Keratinocyte (primary cell): Measurements from ENCODE around the gene SMIM38. TPM values are rescaled to one million over a fixed set of nuclear protein-coding genes. Genes with fewer than 3 reads are reported as not detected.

Experiments used
- DNase-seq: peaks from one replicate; pipeline ENCODE4 v3.0.0-alpha.2; 2011; ENCODE audit warnings: low read depth, missing footprints, low spot score
- FAIRE-seq: peaks from 2 replicates; lab custom pipeline; 2011; peaks lifted over from hg19 to GRCh38; lab: Jason Lieb, UNC
- H2AFZ ChIP-seq: 2 replicates; pipeline ENCODE4 v1.6.0; 2012; ENCODE audit warnings: low read length, control low read depth, inconsistent platforms; ENCODE audit not compliant: control insufficient read depth
- H3K27ac ChIP-seq: 2 replicates; pipeline ENCODE4 v1.5.1; 2011; ENCODE audit warnings: low read length; ENCODE audit not compliant: control insufficient read depth, insufficient read depth
- H3K27me3 ChIP-seq: 3 replicates; pipeline ENCODE4 v1.6.0; 2011; ENCODE audit warnings: low read length; ENCODE audit not compliant: control insufficient read depth, insufficient read depth; ENCODE audit errors: extremely low read depth
- H3K36me3 ChIP-seq, 2 experiments: 2 replicates in 1 of 2; 3 replicates in 1 of 2; pipeline ENCODE4 v1.5.1; 2011; ENCODE audit warnings: low read length in 2 of 2, mild to moderate bottlenecking in 1 of 2; ENCODE audit not compliant: control insufficient read depth in 2 of 2, insufficient read depth in 2 of 2; ENCODE audit errors: extremely low read depth in 1 of 2
- H3K4me1 ChIP-seq: 3 replicates; pipeline ENCODE4 v1.5.1; 2011; ENCODE audit warnings: low read length; ENCODE audit not compliant: control insufficient read depth, insufficient read depth; ENCODE audit errors: extremely low read depth
- H3K4me2 ChIP-seq: 3 replicates; pipeline ENCODE4 v1.6.0; 2011; ENCODE audit warnings: low read depth, low read length; ENCODE audit not compliant: control insufficient read depth, insufficient read depth; ENCODE audit errors: extremely low read depth
- H3K4me3 ChIP-seq, 3 experiments: fragments of 200-600 bp in 1 of 3; sonication (generic) in 1 of 3; 2 replicates in 2 of 3; 3 replicates in 1 of 3; pipeline ENCODE4 v1.5.1; 2011 to 2016; ENCODE audit warnings: low read length in 3 of 3, mild to moderate bottlenecking in 3 of 3, control low read depth in 2 of 3, inconsistent platforms in 1 of 3, low read depth in 1 of 3, mixed read lengths in 1 of 3, mixed run types in 1 of 3, moderate library complexity in 1 of 3; ENCODE audit not compliant: control insufficient read depth in 2 of 3, insufficient read depth in 2 of 3; ENCODE audit errors: extremely low read depth in 1 of 3
- H3K79me2 ChIP-seq: 2 replicates; pipeline ENCODE4 v1.6.0; 2012; ENCODE audit warnings: low read length; ENCODE audit not compliant: control insufficient read depth, insufficient read depth
- H3K9ac ChIP-seq: 3 replicates; pipeline ENCODE4 v1.6.0; 2011; ENCODE audit warnings: low read length; ENCODE audit not compliant: control insufficient read depth, insufficient read depth; ENCODE audit errors: extremely low read depth
- H3K9me1 ChIP-seq: 3 replicates; pipeline ENCODE4 v1.6.0; 2011; ENCODE audit warnings: low read length; ENCODE audit not compliant: control insufficient read depth, insufficient read depth; ENCODE audit errors: extremely low read depth
- H3K9me3 ChIP-seq: 2 replicates; pipeline ENCODE4 v1.5.1; 2012; ENCODE audit warnings: low read depth, low read length; ENCODE audit not compliant: control insufficient read depth
- H4K20me1 ChIP-seq: 3 replicates; pipeline ENCODE4 v1.6.0; 2011; ENCODE audit warnings: low read length; ENCODE audit not compliant: control insufficient read depth, insufficient read depth; ENCODE audit errors: extremely low read depth
- CTCF ChIP-seq, 3 experiments: IDR thresholded peaks in 1 of 3; conservative IDR thresholded peaks in 1 of 3; optimal IDR thresholded peaks in 1 of 3; 2 replicates in 2 of 3; 3 replicates in 1 of 3; pipeline versions ENCODE3 to v1.5.1; 2011; ENCODE audit warnings: low read length in 3 of 3, mild to moderate bottlenecking in 3 of 3, moderate library complexity in 2 of 3, control low read depth in 1 of 3, inconsistent platforms in 1 of 3; ENCODE audit not compliant: insufficient read depth in 2 of 3; ENCODE audit errors: extremely low read depth in 1 of 3
- EZH2 ChIP-seq: IDR thresholded peaks from one replicate; pipeline ENCODE4 v1.6.1; 2012; ENCODE audit warnings: inconsistent platforms, mild to moderate bottlenecking, low read length, moderate library complexity
- dilution Hi-C: fragments of 300-500 bp; cut with MboI; formaldehyde crosslinking; loops from one replicate; pipeline ENCODE4 v1.7.0; 2020; ENCODE audit warnings: low sequenced_read_pairs; ENCODE audit not compliant: extremely low pct_ligation_motif_present
- polyA plus RNA-seq, 5 experiments: library from polyadenylated mRNA; depleted of rRNA in 3 of 5; stranded (reverse) in 3 of 5; stranded (forward) in 1 of 5; unstranded in 1 of 5; fragments of >200 nt; gene quantifications; 1 replicate in 1 of 5; 2 replicates in 3 of 5; 3 replicates in 1 of 5; pipeline versions ENCODE4 v1.2.1 to v1.2.3, GENCODE V29; 2011 to 2012; ENCODE audit warnings: missing spikeins in 2 of 5, low read depth in 1 of 5, low replicate concordance in 1 of 5

Gene SMIM38
- polyA plus RNA-seq, 1 donor (not counting 4 experiments of a cell fraction or from before 2014, with no cell fraction given) = not detected

- no peak overlapping the region for H2AFZ ChIP-seq
- no peak overlapping the region for H3K4me2 ChIP-seq
- no peak overlapping the region for H3K27ac ChIP-seq
- no peaks in the 10 kb centered on the region for H3K9me3 ChIP-seq
- no peaks in the 10 kb centered on the region for H3K9me1 ChIP-seq
- no peaks in the 10 kb centered on the region for H3K27me3 ChIP-seq
- DNase-seq (no peak), FAIRE-seq (no peak)
- no peaks in the 10 kb centered on the region for H4K20me1 ChIP-seq
- no peak overlapping the region for H3K9ac ChIP-seq
- dilution Hi-C loops = no loop called here
- H3K4me3 ChIP-seq = no peak overlapping the region
- TF ChIP-seq EZH2 (no peak), CTCF (optimal IDR thresholded peaks at IDR 0.05 in 1 of 3, IDR thresholded peaks at IDR 0.05 in 1 of 3, conservative IDR thresholded peaks at IDR 0.05 in 1 of 3; ENCODE audit: extremely low read depth in 1 of 3, insufficient read depth in 2 of 3, low read length in 3 of 3) (no peak)
- H3K79me2 ChIP-seq = no peaks in the 10 kb centered on the region
- H3K36me3 ChIP-seq = no peaks in the 10 kb centered on the region
- no peaks in the 10 kb centered on the region for H3K4me1 ChIP-seq
Measured at GRCh38 chr11:69201764-69202370, 46.1 kb downstream of the SMIM38 start.

- no peaks in the 10 kb centered on the region for H3K27me3 ChIP-seq
- DNase-seq (no peak), FAIRE-seq (no peak)
- no peaks in the 10 kb centered on the region for H3K9me1 ChIP-seq
- no peaks in the 10 kb centered on the region for H3K36me3 ChIP-seq
- TF ChIP-seq EZH2 (no peak), CTCF (optimal IDR thresholded peaks at IDR 0.05 in 1 of 3, IDR thresholded peaks at IDR 0.05 in 1 of 3, conservative IDR thresholded peaks at IDR 0.05 in 1 of 3; ENCODE audit: extremely low read depth in 1 of 3, insufficient read depth in 2 of 3, low read length in 3 of 3) (no peak)
- H3K4me2 ChIP-seq = no peak overlapping the region
- no peak overlapping the region for H3K9ac ChIP-seq
- no peaks in the 10 kb centered on the region for H3K9me3 ChIP-seq
- no peak overlapping the region for H3K27ac ChIP-seq
- H3K4me3 ChIP-seq = no peak overlapping the region
- H3K4me1 ChIP-seq = no peaks in the 10 kb centered on the region
- no peak overlapping the region for H2AFZ ChIP-seq
- dilution Hi-C loops = no loop called here
- no peaks in the 10 kb centered on the region for H4K20me1 ChIP-seq
- H3K79me2 ChIP-seq = no peaks in the 10 kb centered on the region
Measured at GRCh38 chr11:69202511-69203221, 46.9 kb downstream of the SMIM38 start.
